GM18511 (cell line): ENCODE measurements around the gene MRPL10.

Experiments
- ATAC-seq: cut with Tn5 transposase; IDR thresholded peaks from one replicate; pipeline ENCODE4 v1.9.1; 2021; ENCODE audit warnings: mild to moderate bottlenecking, moderate library complexity; ENCODE audit not compliant: unreplicated experiment

The MRPL10 gene

DNA sequence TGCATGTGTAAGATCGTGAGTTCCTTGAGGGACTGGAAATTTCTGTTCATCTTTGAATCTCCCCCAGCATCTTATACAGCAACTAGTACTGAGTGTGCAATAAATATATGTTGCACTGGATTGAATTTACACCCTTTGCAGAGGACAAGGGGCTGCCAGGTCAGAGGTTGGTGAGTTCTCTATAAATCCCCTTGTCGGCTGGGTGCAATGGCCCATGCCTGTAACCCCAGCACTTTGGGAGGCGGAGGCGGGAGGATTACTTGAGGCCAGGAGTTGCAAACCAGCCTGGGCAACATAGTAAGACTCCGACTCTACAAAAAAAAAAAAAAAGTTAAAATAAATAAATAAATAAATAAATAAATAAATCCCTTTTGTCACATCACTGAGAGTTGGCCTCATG is 29.0 kb upstream of the MRPL10 start:
- no peak for ATAC-seq

DNA sequence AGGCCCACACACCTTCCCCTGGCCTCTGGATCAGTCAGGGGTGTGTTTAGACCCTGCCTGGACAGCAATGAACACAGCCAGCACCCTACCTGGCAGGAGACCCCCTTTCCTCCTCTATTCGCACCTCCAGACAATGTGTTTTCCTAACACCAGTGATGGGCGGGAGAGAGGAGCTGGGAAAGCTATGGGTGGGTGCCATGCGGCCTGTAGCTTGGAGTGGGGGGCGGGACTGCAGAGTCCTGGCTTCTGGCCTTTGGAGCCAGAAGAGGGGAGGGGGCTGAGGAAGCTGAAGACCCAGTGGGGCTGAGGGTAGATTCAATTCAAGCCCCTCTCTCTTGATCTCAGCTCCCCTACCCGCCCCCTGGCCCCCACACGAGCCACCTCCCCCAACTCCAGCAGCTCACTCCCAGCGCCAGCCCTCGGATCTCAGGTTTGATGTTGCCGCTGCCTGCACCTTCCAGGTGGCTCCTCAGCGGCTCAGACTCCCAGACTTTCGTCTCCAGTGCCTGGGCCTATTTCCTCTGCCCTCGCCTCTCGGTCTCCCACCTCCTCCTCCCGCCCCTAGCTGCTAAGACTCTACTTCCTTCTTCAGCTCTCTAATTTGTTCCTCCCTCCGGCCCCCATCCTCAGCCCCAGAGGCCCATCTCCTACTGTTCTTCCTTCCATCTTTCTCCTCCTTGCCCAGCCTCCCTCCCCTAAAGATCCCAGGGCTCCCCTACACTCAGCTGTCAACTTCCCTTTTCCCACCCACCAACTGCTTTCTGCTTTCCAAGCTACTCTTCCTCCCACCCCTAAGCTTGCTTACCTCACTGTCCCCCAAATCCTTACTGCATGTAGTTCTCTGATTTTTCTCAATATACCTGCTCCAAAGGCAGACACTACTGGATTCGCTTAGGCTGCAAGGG is 26.5 kb upstream of the MRPL10 start:
- no peak for ATAC-seq

- no peak for ATAC-seq
Measured at GRCh38 chr17:47856830-47857229, 25.5 kb upstream of the MRPL10 start.

DNA sequence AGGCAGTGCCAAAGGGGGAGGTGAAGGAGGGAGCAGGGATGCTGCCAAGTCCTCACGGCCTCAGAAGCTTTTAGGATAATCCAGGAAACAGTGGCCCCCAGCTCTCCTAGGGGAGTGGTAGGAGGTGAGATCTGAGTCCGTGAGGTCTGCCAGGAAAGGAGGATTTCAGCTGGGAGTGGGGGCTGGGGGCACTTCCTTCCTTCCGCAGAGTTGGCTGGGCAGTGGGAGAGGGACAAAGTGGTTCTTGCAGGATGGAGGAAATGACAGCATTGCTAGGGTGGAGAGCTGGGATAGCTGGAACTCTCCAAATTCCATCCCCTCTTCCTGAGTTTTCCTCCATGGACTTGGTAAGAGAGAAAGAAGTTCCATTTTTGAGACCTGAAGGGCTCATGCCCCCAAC is 24.4 kb upstream of the MRPL10 start:
- ATAC-seq = no peak

GRCh38 chr17:47853616-47854015 is 22.3 kb upstream of the MRPL10 start:
- no peak for ATAC-seq

DNA sequence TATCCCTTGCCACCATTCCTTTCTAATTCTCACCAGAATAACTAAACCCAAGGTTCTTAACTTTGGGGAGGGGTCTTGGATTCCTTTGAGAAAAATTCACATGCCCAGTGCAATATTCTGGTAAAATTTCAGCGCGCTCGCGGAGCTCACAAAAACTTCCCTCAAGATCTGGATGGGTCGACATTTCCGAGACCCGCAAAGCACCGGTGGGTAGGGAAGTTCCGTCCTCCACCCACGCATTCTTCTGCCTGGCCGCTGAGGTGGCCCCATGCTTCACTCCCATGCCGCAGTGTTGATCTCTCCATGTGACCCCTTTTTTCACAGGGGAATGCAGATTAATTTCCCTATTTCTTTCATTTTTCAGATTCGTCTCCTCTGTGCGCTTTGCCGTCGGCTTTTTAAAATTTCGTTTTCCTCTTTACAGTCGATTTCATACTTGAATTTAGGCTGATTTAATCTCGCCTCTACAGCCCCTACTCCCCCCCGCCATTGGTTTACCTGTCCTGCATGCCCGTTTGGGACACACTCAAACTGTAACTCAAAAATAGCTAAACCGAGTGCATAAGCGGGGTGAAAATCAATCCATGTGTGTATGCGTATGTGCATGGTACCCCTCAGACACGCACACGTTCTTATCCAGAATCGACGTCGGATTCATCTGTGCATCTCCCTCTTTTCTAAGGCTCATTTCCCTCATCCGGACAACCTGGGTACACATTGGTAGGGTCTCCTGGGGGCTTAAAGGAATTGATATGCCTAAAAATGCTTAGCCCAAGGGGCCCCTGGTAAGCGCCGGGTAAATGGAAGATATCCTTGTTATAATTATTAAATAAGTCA is 21.0 kb upstream of the MRPL10 start:
- no peak for ATAC-seq

GRCh38 chr17:47851764-47852112 is 20.4 kb upstream of the MRPL10 start:
- ATAC-seq = no peak

- ATAC-seq = no peak
Measured at GRCh38 chr17:47850692-47851573, 19.6 kb upstream of the MRPL10 start, which contains the start of gene SP6. TSS of gene SP6 (minus strand) at chr17:47851163. CDS start at chr17:47848429, 2,734 bp downstream.

DNA sequence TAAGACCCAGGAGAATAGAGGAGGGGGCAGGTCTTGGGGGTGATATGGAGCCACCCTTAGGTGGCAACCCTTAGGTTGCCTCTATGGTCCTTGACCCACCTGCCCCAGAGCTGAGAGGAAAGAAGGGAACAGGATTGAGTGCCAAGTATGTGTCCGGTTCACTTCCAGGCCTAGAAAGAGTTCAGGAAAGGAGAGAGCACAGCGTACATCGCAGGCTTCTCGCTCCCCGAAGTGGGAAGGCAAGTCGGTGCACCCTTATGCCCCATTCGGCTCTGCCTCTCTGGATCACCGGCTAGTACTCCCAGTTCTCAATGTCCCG is 19.0 kb upstream of the MRPL10 start:
- no peak for ATAC-seq

DNA sequence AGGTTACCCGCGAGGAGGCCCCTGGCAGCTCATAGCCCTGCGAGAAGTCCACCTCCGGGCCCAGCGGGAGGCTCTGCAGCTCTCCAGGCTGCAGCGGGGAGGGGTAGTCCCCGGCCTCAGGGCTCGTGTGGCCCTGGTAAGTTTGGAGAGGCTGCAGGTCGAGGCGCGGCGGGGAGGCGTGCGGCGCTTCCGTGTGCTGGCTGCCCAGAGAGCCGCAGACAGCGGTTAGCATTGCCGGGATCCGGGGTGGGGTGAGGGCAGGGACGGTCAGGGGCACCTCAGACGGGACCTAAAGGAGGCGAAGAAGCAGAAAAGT is 16.8 kb upstream of the MRPL10 start:
- ATAC-seq = no peak

DNA sequence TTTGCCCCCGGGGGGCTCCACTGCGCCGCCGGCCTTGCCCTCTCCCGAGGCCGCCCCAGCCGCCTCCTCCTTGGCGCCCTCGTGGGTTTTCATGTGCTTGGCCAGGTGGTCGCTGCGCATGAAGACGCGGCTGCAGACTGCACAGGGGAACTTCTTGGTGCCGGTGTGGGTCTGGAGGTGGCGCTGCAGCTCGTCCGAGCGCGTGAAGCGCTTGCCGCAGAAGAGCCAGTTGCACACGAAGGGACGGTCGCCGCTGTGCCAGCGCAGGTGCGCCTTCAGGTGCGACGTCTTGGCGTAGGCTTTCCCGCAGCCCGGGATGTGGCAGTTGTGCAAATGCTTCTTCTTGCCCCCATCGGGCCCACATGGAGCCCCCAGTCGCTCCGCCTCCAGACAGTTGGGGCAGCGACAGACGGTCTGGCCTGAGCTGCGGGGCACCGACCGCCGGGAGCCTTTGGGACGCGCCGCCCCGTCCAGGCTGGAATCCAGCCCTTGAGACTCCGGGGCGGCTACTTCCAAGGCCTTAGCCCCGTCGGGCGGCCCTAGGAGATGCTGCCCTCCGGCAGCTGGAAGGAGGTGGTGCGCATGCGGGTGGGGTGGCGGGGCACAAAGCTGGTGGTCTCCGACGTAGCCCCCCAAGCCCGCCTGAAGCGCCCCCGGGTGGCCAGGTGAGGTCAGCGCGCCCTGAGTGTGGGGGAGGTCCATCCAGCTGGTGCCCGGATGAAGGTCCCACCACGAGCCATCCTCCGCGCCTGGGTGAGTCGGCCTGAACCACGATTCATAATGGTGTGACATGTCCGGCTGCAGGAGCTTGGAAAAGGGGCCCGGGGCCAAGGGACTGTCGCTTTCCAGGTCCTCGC is 16.2 kb upstream of the MRPL10 start:
- no peak for ATAC-seq

- no peak for ATAC-seq
Measured at GRCh38 chr17:47846716-47847340, 15.5 kb upstream of the MRPL10 start.

DNA sequence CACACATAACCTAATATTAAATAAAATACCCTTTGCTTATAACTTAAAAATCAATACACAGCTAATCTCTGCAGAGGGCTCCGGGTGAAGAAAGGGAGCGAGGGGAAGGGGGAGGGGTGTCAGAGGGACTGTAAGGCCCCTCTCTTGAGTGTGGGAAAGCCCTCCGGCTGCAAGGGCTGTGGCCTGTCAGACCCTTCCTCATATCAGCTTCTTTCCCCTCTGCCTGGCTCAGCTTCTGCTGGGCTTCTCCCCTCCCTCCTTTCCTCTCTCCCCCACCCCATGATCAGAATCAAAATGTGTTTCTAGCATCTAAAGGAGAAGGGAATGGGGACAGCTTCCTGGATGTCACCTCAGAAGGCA is 14.4 kb upstream of the MRPL10 start:
- ATAC-seq = no peak

- ATAC-seq = no peak
Measured at GRCh38 chr17:47844814-47845715, 13.7 kb upstream of the MRPL10 start.

DNA sequence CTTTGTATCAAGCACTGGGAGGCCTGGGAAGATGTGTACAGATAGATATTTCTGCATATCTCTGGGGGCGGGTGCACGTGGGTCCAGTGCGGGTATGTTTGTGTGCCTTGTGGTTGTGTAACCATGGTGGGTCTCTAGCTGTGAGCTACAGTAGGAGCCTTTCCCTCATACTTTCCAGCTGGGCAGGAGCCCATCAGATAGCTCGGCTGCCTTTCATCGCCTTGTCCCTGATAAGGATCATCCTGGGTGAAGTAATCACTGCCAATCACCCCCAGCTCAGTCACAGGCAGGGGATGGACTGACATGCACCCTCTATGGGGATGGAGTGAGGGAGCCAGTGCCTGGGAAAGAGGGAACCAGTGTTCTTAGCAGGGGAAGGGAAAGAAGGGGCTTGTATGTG is 12.9 kb upstream of the MRPL10 start:
- ATAC-seq = no peak

- ATAC-seq = no peak
Measured at GRCh38 chr17:47843391-47843730, 12.0 kb upstream of the MRPL10 start.

- ATAC-seq = no peak
Measured at GRCh38 chr17:47841488-47842291, 10.3 kb upstream of the MRPL10 start.

DNA sequence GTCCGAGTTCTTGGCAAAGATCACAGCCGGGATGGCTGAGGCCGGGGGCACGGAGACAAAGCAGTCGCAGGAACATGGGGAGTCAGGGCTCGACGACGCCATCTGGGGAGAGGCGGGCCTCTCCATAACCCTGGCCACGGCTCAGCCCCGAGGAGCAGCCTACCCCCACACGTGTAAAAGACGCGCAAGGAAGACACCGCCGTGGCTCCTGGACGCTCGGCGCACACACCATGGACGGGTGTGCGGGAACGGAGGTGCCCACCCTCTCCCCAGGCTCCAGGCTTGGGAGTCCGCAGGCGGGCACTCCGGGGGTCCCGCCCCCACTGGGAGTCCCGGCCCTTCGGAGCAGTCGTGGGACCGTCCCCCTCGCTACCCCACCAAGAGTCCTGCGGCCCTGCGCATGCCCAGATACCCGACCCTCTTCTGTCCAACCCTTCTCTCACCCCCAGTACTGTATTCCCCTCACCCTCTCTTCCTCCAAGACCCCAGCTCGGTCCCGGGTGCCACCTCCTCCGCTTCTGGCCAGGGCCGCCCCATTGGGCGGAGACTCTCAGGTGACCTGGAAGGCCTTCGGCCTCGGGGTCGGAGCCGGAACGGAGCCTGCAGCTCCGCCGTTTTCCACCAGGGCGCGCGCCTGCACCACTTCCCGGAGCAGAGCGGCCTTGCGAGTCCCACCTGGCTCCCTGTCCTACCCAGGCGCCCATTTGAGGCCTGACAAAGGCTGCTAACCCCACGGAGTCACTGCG is 9.6 kb upstream of the MRPL10 start, which contains the start of gene SCRN2:
Gene SCRN2, minus strand, starts transcription at position 532 of the 746 bp plus-strand sequence. Its CDS starts 430 bp downstream, at position 102.
- ATAC-seq = peak; percentile 86
